OCI-LY7 (cell line): ENCODE results near the gene TMEM179.

Source experiments
- CTCF ChIP-seq: fragments of 200-600 bp; sonication (generic); conservative IDR thresholded peaks from 2 replicates; pipeline ENCODE4 v1.5.1; 2014; ENCODE audit warnings: mild to moderate bottlenecking, antibody characterized with exemption, low read length, moderate library complexity, mixed read lengths
- EZH2phosphoT487 ChIP-seq: fragments of 200-600 bp; sonication (generic); IDR thresholded peaks from 2 replicates; pipeline ENCODE4 v1.6.1; 2018; ENCODE audit warnings: low read depth, borderline replicate concordance, mild to moderate bottlenecking, mixed run types, antibody characterized with exemption, low read length, moderate library complexity, mixed read lengths

DNA sequence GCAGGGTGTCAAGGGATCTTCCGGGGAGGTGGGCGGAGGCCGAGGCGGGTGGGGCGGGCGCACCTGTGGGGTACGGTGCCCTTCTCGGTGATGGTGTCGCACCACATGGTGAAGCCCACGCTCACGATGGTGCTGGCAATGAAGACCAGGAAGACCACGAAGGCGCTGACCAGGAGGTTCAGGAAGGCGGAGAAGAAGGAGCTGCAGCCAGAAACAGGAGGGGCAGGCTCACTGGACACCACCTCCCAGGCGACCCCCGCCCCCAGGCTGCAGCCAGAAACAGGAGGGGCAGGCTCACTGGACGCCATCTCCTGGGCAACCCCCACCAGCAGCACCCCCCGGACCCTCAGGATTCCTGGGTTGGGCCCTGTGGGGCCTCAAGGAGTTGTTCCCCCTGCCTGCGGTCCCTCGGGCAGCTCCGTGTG, 7.6 kb downstream of the TMEM179 start:
- TF ChIP-seq CTCF, result no peak
- no peak for TF ChIP-seq EZH2phosphoT487
